GM23248 (cell line): ENCODE results near the gene CEBPG.

ENCODE experiments used
- EZH2 ChIP-seq: fragments of 200-600 bp; sonication (generic); IDR thresholded peaks from 2 replicates; pipeline ENCODE4 v1.6.1; 2018; ENCODE audit warnings: antibody characterized with exemption, mild to moderate bottlenecking; ENCODE audit not compliant: insufficient read depth, poor library complexity, severe bottlenecking
- EZH2phosphoT487 ChIP-seq: fragments of 200-600 bp; sonication (generic); IDR thresholded peaks from 2 replicates; pipeline ENCODE4 v1.6.1; 2018; ENCODE audit warnings: antibody characterized with exemption, moderate library complexity, mild to moderate bottlenecking, low read depth; ENCODE audit not compliant: insufficient read depth

DNA sequence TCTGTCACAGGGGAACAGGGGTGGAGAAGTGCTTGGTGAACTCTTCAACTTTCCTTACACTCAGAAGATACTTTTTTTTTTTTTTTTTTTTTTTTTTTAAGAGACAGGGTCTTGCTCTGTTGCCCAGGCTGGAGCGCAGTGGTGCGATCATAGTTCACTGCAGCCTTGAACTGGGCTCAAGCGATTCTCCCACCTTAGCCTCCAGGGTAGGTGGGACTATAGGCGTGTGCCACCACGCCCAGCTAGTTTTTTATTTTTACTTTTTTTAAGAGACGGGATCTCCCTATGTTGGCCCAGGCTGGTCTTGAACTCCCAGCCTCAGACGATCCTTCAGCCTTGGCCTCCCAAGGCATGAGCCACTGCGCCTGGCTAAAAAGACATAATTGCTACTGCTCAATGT, 11.5 kb downstream of the CEBPG start:
- TF ChIP-seq EZH2phosphoT487 (no peak), EZH2 (no peak)
